ELF-1 (cell line): ENCODE measurements around the gene CDYL2.

ENCODE experiments used
- DNase-seq: peaks from one replicate; pipeline ENCODE4 v3.0.0-alpha.2; 2016; ENCODE audit warnings: low read depth, low spot score

Gene CDYL2

DNA sequence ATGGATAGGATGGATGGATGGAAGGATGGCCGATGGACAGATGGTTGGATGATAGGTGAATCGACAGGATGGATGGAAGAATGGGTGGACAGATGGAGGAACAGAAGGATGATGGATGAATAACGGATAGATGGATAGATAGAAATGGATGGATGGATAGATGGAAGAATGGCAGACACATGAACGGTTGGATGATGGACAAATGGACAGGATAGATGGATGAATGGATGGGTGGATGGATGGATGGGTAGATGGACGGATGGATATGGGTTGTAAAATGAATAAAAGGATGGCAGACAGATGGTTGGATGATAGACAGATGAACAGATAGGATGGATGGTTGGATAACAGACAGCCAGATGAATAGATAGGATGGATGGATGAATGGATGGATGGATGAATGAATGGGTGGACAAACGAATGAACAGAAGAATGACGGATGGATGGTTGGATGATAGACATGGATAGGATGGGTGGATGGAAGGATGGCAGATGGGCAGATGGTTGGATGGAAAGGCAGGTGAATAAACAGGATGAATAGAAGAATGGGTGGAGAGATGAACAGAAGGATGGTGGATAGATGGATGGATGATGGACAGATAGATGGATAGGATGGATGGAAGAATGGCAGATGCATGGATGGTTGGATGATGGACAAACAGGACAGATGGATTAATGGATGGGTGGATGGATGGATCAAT, 207.7 kb downstream of the CDYL2 start:
- no peak for DNase-seq

DNA sequence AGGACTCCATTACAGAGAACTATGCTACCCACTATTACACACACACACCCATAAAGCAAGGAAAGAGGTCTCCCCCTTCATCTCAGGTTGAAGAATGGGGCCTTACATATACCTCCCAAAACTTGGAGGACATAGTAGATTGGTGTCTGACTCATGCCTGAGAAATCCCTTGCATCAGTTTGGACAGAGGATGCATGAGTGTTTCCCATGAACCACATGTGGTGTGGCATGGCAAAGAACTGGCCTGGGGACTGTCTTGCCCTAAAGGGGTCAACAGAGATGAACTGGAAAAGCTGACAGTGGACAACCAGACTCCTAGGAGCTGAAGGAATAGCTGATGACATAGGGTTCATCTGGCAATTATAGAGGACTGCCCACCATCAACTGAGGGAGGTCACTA, 209.6 kb downstream of the CDYL2 start:
- no peak for DNase-seq

DNA sequence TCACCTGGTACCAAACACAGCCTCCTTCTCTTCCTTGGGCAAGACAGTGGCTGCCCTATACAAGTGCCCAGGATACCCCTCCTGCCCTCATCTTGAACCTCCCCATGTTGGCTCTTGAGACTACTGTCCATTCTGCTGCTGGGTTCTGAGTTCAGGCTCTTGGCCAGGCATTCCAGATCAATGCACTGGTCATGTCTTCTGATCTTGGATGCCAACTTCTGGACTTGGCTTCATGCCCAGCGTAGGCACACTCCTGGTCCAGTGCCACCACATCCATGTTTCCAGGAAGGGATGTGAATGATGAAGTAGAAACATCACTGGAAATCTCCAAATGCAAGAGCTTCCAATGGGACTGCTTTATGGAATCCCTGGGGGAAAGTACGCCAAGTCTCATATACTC, 212.1 kb downstream of the CDYL2 start:
- DNase-seq, result no peak

DNA sequence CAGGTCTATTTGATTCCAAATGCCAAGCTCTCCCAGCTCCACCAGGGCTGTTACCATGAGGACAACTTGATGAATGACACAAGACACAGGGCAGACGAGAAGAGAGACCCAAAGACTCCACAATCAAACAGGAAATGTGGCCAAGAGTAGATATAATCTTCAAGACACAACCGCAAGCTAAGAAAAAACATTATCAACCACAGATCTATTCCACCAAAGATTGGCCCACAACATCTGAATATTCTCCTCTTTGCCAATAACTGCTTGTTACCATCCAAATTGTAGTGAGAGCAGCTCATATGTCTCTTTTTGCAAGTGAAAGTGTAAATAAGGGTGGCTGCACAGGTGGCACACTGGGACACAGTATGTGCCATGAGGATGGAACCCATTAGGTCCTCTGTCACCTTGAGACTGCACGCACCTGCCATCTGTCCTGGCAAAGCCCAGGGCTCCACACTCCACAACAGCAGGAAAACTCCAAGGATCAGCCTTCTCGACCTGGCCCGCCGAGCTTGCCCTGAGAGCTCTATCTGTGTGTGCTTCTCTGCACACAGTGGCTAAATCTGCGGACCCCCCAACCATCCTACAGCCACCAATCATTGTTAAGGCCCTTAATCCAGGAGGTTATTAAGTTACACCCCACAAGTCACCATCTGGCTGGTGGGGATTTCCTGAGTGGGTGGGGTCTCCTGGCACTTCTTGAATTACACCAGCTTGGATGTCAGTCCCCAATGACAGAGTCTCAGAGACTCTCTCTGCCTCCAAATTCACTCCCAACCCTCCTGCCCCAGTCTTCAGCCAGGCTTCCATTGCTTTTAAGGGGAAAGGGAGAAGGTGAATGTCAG, 213.1 kb downstream of the CDYL2 start:
- no peak for DNase-seq

DNA sequence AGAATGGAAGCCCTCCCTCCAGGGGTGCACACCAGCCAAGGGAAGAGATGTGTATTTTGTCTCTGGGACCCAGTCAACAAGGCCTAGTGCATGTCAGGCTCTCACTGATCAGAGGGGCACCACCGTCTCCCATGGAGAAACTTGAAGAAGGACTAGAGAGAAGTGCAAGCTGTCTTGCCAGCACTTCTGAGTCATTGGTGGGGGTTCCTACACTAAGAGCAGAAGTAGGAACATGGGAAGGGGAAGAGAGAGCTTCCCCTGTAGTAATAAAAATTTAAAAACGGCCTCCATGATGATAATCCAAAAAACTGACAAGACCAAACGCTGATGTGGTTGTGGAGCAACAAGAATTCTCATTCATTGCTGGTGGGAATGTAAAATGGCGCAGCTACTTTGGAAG, 217.3 kb downstream of the CDYL2 start:
- no peak for DNase-seq

DNA sequence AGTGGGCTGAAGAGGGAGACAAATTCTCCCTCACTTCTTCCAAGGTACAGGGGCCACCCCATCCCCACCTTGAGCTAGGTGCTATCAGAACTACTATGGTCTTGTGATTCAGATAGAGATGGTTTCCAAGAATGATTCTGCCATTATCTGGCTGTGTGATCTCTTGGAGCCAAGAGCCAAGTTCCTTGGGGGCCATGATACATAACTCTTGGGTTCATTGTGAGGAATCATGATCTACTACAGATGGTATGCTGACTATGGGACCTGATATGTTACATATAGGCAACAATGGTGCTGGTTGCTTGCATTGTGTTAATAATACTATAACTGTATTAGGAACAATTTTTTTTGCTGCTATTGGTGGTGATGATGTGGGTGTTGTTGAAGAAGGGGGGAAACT, 217.9 kb downstream of the CDYL2 start:
- DNase-seq, result no peak

DNA sequence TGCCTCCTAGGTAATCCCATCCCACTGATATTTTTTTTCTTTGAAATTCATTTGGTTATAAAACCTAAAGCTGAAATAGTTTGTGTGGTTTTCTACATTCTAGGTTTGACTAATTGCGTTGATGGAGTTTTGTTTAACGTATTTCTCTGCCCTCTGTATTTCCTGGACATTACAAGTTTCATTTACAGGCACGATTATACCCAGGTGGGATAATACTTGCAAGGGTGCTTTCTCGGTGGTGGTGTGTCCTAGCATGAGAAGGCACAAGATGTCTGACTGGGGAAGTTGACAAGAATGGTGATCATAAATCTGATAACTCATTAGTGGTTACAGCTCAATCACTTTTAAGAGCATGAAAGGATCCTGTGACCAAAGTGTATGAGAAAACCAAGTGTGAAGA, 218.6 kb downstream of the CDYL2 start:
- DNase-seq, result no peak

DNA sequence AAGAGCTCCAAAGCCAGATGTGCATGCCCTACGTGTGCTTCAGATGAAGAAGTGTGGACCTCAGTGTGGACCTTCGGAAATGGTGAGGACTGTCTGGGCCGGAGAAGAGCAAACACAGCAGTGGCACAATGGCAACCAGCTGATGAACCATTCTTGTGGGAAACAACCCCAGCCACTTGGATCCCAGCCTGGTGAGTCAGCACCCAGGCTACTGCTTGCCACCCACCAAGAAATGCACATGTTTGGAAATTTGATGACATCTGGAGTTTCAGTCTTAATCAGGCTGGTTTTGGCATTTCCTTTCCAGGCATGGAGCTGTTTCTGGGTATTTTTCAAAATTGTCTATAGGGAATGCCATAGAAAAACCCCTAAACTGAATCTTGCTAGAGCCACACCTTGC, 220.9 kb downstream of the CDYL2 start:
- DNase-seq, result no peak

DNA sequence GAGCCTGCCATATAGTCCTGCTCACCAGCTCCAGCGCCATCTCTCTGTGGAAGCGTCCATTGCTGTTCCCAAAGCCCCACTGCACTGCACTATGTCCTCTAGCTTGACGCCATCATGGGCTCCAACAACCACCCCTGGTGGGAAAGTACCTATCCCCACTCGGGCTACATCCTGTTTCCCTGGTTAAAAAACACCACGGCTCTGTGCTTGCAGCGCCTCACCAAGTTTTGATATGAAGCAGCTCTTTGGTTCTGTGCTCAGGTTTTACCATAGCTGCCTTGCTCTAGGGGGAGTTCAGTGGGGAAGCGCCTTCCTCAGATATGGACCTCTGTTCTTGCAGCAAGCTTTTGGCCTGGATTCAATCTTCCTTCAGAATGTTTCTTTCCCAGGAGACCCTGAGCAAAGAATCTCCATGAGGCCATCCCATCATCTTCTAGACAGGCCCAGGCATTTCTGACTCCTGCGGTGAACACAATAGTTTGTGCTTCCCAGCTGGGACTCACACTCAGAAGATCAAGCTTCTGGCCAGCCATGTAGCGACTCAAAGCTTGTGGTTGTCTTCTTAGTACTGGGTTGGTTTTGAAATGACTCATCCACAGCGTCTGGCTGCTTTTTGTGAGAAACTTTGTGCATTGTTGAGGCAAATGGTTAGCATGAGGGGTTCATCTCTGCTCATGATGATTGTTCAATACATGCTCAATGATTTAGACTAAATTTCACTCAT, 224.1 kb downstream of the CDYL2 start:
- no peak for DNase-seq

DNA sequence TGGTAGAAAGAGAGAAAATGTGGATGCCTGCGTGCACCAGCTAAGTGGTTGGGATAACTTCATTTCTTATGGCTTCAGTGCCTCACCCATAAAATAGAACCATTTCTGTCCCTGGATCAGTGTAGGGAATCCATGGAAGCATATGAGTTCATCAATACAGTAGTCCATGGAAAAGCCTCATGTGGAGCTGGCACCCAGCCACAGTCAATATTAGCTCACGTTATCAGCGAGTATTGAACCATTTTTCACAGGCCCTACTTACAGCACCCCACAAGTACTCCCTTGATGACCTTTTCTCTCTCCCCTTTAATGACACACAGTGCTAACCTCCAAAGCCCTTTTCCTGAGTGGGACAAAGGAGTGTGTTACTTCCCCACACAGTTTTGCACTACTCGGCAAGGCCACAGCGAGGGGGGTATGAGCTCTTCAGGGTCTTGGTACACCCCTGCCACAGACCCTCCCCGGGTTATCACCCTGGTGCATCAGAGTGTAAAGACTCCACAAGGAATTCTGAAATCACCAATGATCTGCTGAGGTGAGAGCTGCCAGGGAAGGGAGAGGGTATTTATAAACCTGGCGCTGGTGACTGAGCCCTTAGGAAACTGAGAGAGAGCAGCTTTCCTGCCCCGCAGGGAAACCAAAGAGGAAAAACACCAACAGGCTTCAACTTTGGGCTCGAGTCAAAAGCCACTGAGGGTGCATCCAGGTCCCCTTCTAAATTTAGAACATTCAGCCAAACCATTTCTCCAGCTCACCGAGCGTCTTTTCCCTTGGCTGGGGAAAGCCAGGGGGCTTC, 226.7 kb downstream of the CDYL2 start:
- DNase-seq, result no peak

DNA sequence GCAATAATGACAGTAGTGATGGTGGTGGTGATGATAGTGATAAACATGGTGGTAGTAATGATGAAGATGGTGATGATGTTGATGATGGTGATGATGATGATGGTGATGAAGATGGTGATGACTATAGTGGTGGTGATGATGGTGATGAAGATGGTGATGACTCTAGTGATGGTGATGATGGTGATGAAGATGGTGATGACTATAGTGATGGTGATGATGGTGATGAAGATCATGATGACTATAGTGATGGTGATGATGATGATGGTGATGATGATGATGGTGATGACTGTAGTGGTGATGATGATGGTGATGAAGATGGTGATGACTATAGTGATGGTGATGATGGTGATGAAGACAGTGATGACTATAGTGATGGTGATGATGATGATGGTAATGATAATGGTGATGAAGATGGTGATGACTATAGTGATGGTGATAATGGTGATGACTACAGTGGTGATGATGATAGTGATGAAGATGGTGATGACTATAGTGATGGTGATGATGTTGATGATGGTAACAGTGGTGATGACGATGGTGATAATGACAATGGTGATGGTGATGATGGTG, 228.0 kb downstream of the CDYL2 start:
- no peak for DNase-seq

DNA sequence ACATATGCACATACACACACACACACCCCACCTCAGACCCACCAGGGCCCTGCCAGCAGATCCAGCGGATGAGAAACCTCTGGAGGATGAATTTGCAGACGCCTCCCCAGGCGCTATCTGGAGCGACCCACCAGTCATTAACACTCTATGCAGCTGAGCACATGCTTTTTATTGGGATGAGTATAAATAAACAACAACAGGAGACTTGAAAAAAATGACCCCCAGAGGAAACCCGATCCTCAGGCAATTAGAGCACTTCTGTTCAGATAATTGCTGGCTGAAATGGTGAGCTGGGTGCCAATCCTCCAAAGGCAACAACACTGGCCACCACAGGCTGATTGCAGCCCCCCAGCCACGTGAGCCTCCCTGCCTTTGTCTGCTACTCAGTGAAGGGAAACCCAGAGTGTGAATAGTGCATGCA, 230.7 kb downstream of the CDYL2 start:
- peak; percentile 1 for DNase-seq

DNA sequence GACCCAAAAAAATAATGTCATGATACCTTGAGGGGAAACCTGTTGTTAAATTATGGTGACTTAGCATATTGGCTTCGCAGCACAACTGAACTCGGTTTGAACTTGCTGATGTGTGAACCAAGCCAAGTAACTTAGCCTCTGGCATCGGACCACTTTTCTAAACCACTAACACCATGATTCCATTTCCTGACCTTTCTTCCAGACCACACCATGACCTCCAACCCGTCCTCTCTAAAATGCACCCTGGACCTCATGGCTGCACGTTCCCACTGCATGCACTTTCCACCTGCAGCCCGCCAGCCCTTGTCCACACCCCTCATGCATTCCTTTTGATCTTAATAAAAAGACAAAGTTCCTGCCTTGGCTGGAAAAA, 234.3 kb downstream of the CDYL2 start:
- no peak for DNase-seq

DNA sequence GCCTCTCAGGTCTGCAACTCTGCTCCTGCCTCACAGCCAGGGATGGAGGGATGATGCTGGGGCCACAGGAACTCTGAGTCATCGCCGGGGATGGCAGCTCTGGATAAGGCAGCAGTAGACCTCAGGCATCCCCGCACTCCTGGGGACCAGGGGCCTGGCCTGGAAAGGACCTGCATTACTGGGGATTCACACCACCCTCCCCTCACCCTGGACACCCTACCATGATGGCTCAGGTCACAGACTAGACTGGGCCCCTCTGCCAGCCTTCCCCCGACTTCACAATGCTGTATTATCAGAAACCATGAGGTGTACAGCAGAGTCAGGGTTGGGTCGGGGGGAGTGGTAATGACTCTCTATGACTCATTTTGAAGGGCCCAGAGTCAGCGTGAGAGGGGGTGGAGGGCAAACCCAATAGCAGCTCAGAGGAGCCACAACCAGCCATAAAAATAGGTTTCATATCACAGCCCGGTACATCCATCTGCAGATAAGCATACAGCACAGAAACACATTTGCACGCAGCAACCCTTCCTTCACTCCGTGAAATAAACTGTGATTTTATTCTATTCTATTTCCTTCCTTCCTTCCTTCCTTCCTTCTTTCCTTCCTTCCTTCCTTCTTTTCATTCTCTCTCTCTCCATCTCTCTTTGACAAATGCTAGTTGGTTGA, 234.8 kb downstream of the CDYL2 start:
- no peak for DNase-seq

DNA sequence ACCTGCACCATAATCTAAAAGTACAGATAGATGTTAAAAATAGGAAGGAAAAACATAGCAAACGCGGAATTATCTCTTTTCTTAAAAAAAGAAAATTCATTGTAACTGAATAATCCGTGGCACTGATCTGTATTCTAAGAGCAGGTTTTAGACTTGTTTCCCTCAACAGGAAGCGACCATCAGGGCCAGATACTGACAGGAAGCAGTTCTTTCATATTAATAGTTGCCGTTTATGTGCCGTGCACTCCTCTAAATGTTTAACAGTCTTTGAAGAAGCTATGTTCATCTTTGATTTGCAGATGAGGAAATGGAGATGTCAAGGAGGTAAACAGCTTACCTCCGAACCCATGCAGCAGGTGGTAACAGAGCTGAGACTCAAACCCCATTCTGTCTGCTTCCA, 240.0 kb downstream of the CDYL2 start:
- no peak for DNase-seq

DNA sequence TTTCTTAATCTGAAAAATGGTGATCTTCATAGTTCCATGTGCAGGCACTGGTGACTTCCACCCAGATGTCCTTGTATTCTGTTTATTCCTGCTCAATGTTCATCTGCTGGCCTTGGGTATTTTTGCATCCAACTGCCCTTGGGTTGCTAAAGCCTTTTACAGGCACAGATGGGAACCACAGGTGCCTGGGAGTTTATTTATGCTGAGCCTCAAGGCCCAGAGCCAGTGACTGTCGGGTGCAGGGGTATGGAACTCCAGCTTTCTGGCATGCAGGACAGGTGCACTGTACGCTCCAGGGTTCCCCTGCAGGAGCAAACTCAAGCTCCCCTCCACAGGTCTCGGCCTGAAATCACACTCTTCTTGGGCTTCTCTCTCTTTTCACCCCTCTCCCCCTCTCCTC, 241.3 kb downstream of the CDYL2 start:
- no peak for DNase-seq

DNA sequence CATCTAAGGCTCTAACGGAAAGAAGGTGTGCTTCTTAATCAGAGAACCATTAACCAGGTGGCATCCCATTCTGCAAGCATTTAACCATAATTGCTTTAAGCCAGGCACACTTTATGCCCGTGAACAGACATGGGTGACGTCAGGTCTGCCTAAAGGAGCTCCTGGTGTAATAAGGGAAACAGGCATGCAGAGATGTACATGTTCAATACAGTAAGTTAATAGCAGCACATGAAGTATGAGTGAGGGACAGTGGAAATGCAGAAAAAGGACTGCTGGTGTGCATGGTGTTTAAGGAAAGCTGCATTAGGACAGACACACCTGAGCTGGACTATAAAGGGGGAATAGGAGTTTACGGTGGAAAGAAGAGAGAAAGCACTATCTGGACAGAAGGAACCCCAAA, 245.0 kb downstream of the CDYL2 start:
- no peak for DNase-seq

DNA sequence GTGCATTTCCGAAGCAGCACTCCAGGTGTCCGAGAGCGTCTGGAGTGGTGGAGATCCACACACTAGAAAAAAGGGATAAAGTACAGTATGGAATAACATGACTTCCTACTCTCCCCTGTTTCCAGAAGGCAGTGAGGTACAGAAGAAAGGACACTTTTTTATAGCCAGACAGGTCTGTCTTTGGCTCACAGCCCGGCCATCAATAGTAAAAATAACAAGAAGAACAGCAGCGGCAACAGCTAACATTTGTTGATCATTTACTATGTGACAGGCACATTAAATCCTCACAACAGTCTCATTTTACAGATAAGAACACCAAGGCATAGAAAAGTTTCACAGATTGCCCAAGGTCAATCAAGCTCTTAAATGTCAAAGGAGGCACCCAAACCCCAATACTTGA, 247.4 kb downstream of the CDYL2 start:
- no peak for DNase-seq

DNA sequence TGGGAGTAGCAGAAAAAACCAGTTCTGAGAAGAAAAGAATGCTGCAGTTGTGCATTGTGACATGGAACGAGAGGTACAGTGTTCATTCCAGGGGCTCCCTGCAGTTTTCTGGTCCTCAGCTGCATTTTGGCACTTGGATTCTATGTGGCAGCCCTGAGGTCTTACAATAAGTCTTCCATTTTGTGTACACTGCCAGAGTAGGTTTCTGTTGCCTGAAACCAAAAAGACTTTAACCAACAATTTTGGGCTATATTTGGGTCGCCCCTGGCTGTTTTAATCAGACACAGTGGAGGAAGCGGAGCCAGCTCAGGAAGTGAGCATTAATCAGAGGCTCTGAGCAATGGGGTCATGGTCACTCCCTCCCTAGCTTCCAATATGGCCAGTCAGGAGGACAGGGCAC, 247.9 kb downstream of the CDYL2 start:
- no peak for DNase-seq

DNA sequence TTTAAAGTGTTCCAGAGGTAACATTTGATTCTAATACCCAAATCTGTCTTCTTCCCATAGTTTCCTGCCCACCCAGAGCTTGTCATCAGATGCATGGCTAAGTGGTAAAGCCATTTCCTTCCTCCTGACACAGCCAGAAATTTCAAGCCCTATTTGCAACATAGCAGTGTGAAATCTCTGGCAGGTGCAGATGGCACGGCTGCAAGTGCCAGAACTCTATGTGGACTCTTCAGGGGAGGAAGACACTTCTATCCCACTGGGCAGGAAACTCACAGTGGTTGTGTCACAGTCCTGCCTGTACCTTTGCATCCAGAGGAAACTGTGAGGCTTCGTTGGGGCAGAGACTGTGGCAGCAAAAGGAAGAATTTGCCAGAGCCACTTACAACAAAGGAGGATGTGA, 250.4 kb downstream of the CDYL2 start:
- DNase-seq, result no peak

DNA sequence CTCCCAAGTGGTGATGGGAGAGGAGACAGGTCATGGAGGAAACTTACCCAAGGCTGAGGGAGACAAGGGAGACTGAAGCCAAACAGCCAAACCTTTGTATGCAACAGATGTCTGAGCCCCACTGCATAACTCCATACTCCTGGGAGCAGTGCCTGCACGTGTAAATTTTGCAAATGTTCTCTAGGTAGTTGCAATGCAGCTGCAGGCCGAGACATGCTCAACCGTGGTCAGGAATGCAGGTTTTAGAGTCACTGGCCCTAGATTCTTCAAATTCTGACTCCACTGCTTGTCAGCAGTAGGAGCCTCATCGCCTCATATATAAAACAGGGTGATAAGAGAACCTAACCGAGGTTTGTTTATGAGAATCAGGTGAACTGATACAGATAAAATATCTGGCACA, 252.1 kb downstream of the CDYL2 start:
- no peak for DNase-seq
